ENCODE measurements around the gene SORBS1. TPM values are rescaled to one million over a fixed set of nuclear protein-coding genes. Genes with fewer than 3 reads are reported as not detected.

SORBS1 gene
- total RNA-seq, 1 experiment from 2014 or later: 39.9 TPM

- TF ChIP-seq USF1 (CRISPR knock-in tag; IDR thresholded peaks at IDR 0.05) (0 out of 2 replicates have a peak, but pooled peaks have one; percentile 32), OVOL2 (CRISPR knock-in tag; IDR thresholded peaks at IDR 0.05; ENCODE audit: borderline replicate concordance) (no peak), NR2C2 (CRISPR knock-in tag; IDR thresholded peaks at IDR 0.05) (no peak), ZNF671 (CRISPR knock-in tag; IDR thresholded peaks at IDR 0.05) (no peak), ZNF532 (CRISPR knock-in tag; IDR thresholded peaks at IDR 0.05; ENCODE audit: borderline replicate concordance) (no peak), SMAD3 (CRISPR knock-in tag; IDR thresholded peaks at IDR 0.05; ENCODE audit: borderline replicate concordance) (no peak), MLX (CRISPR knock-in tag; IDR thresholded peaks at IDR 0.05) (no peak), CREB1 (CRISPR knock-in tag; IDR thresholded peaks at IDR 0.05) (0 out of 2 replicates have a peak, but pooled peaks have one; percentile 14), FOXK1 (CRISPR knock-in tag; IDR thresholded peaks at IDR 0.05) (0 out of 2 replicates have a peak, but pooled peaks have one; percentile 21), RORB (CRISPR knock-in tag; IDR thresholded peaks at IDR 0.05) (no peak), ARID4B (CRISPR knock-in tag; IDR thresholded peaks at IDR 0.05; ENCODE audit: borderline replicate concordance) (peak; percentile 38; the same call in 1 of the 2 replicates), USF2 (CRISPR knock-in tag; IDR thresholded peaks at IDR 0.05) (no peak), MAX (CRISPR knock-in tag; IDR thresholded peaks at IDR 0.05) (peak; percentile 79), IRF2 (CRISPR knock-in tag; IDR thresholded peaks at IDR 0.05; ENCODE audit: borderline replicate concordance, low read depth) (no peak)
Measured at GRCh38 chr10:95290461-95291364, 270.5 kb downstream of the SORBS1 start, which contains the start of gene PDLIM1 (continued).

Data from WTC11 (cell line).